Neuron (in vitro differentiated cells): ENCODE data around the gene CRISPLD2.
"Not testable (repeated sequence)": the region's sequence is repeated elsewhere in the genome, so short reads cannot be mapped to it uniquely, and the experiment has no call there.

ENCODE experiments used
- H2AFZ ChIP-seq: one replicate; pipeline ENCODE4 v1.6.1; 2013; ENCODE audit warnings: low read depth, mild to moderate bottlenecking, inconsistent platforms, low read length, moderate library complexity
- H3K27me3 ChIP-seq: one replicate; pipeline ENCODE4 v1.6.1; 2013; ENCODE audit warnings: low read length; ENCODE audit not compliant: insufficient read depth
- H3K36me3 ChIP-seq: one replicate; pipeline ENCODE4 v1.6.1; 2013; ENCODE audit warnings: low read length; ENCODE audit not compliant: insufficient read depth
- H3K4me1 ChIP-seq: one replicate; pipeline ENCODE4 v1.6.1; 2013; ENCODE audit warnings: low read length; ENCODE audit not compliant: insufficient read depth
- H3K4me3 ChIP-seq: 2 replicates; pipeline ENCODE4 v1.5.1; 2013; ENCODE audit warnings: mild to moderate bottlenecking, low read length, moderate library complexity
- H3K9me3 ChIP-seq: one replicate; pipeline ENCODE4 v1.6.1; 2013; ENCODE audit warnings: low read length

The CRISPLD2 gene

GRCh38 chr16:84868829-84869472 is 49.2 kb downstream of the CRISPLD2 start:
- H3K4me1 ChIP-seq = peaks cover 2% of the 10 kb centered on the region
- peaks cover 8% of the 10 kb centered on the region for H3K27me3 ChIP-seq
- no peaks in the 10 kb centered on the region for H3K36me3 ChIP-seq

GRCh38 chr16:84869473-84869845 is 49.7 kb downstream of the CRISPLD2 start:
- Histone ChIP-seq H2AFZ (no peak overlapping the region), H3K4me1 (no peaks in the 10 kb centered on the region), H3K27me3 (peaks cover 8% of the 10 kb centered on the region), H3K4me3 (no peak overlapping the region), H3K9me3 (peaks cover 3% of the 10 kb centered on the region), H3K36me3 (no peaks in the 10 kb centered on the region)

More at GRCh38 chr16:84868829-84869472, 49.2 kb downstream of the CRISPLD2 start:
- no peak overlapping the region for H2AFZ ChIP-seq
- peaks cover 3% of the 10 kb centered on the region for H3K9me3 ChIP-seq
- H3K4me3 ChIP-seq = no peak overlapping the region

- H3K27me3 ChIP-seq, H3K36me3 ChIP-seq, H3K4me3 ChIP-seq, H2AFZ ChIP-seq, H3K4me1 ChIP-seq, H3K9me3 ChIP-seq: not testable (repeated sequence)
Observed at GRCh38 chr16:84872971-84873370, 53.2 kb downstream of the CRISPLD2 start.

- Histone ChIP-seq H3K4me1 (no peaks in the 10 kb centered on the region), H3K4me3 (no peak overlapping the region), H3K36me3 (no peaks in the 10 kb centered on the region), H2AFZ (no peak overlapping the region), H3K27me3 (no peaks in the 10 kb centered on the region), H3K9me3 (no peaks in the 10 kb centered on the region)
Observed at GRCh38 chr16:84874004-84874435, 54.2 kb downstream of the CRISPLD2 start.

- H3K4me1 ChIP-seq = no peaks in the 10 kb centered on the region
- no peaks in the 10 kb centered on the region for H3K27me3 ChIP-seq
- H3K4me3 ChIP-seq = no peak overlapping the region
- H3K36me3 ChIP-seq = no peaks in the 10 kb centered on the region
- no peak overlapping the region for H2AFZ ChIP-seq
- H3K9me3 ChIP-seq = no peaks in the 10 kb centered on the region
Observed at GRCh38 chr16:84874553-84874952, 54.8 kb downstream of the CRISPLD2 start.

- H2AFZ ChIP-seq = no peak overlapping the region
- no peak overlapping the region for H3K4me3 ChIP-seq
- H3K4me1 ChIP-seq = no peaks in the 10 kb centered on the region
- no peaks in the 10 kb centered on the region for H3K9me3 ChIP-seq
- H3K36me3 ChIP-seq = no peaks in the 10 kb centered on the region
- H3K27me3 ChIP-seq = no peaks in the 10 kb centered on the region
Observed at GRCh38 chr16:84874983-84875382, 55.2 kb downstream of the CRISPLD2 start.

- no peaks in the 10 kb centered on the region for H3K9me3 ChIP-seq
- no peak overlapping the region for H3K4me3 ChIP-seq
- no peaks in the 10 kb centered on the region for H3K4me1 ChIP-seq
- peaks cover under 1% of the 10 kb centered on the region for H3K27me3 ChIP-seq
- no peak overlapping the region for H2AFZ ChIP-seq
- H3K36me3 ChIP-seq = no peaks in the 10 kb centered on the region
Observed at GRCh38 chr16:84875846-84876245, 56.1 kb downstream of the CRISPLD2 start.

- Histone ChIP-seq H3K4me1 (no peaks in the 10 kb centered on the region), H3K4me3 (no peak overlapping the region), H2AFZ (no peak overlapping the region), H3K27me3 (peaks cover 2% of the 10 kb centered on the region), H3K36me3 (no peaks in the 10 kb centered on the region), H3K9me3 (no peaks in the 10 kb centered on the region)
Observed at GRCh38 chr16:84876873-84877606, 57.3 kb downstream of the CRISPLD2 start.

- Histone ChIP-seq H3K36me3 (no peaks in the 10 kb centered on the region), H3K9me3 (no peaks in the 10 kb centered on the region), H3K27me3 (peaks cover 2% of the 10 kb centered on the region), H3K4me1 (no peaks in the 10 kb centered on the region), H3K4me3 (no peak overlapping the region), H2AFZ (no peak overlapping the region)
Observed at GRCh38 chr16:84878770-84879169, 59.0 kb downstream of the CRISPLD2 start.

GRCh38 chr16:84879569-84880487 is 60.0 kb downstream of the CRISPLD2 start:
- Histone ChIP-seq H3K36me3 (no peaks in the 10 kb centered on the region), H3K9me3 (no peaks in the 10 kb centered on the region), H2AFZ (no peak overlapping the region), H3K4me1 (no peaks in the 10 kb centered on the region), H3K27me3 (peaks cover 2% of the 10 kb centered on the region), H3K4me3 (no peak overlapping the region)

GRCh38 chr16:84881702-84882521 is 62.1 kb downstream of the CRISPLD2 start:
- peaks cover 2% of the 10 kb centered on the region for H3K27me3 ChIP-seq
- no peak overlapping the region for H2AFZ ChIP-seq
- no peaks in the 10 kb centered on the region for H3K9me3 ChIP-seq
- H3K36me3 ChIP-seq = no peaks in the 10 kb centered on the region
- H3K4me3 ChIP-seq = no peak overlapping the region
- peaks cover 3% of the 10 kb centered on the region for H3K4me1 ChIP-seq

GRCh38 chr16:84883301-84883700 is 63.5 kb downstream of the CRISPLD2 start:
- peaks cover 3% of the 10 kb centered on the region for H3K4me1 ChIP-seq
- H2AFZ ChIP-seq = no peak overlapping the region
- H3K4me3 ChIP-seq = no peak overlapping the region
- H3K36me3 ChIP-seq = no peaks in the 10 kb centered on the region
- H3K27me3 ChIP-seq = peaks cover 2% of the 10 kb centered on the region
- no peaks in the 10 kb centered on the region for H3K9me3 ChIP-seq
